ENCODE results near the gene NTN3.

NTN3 gene

GRCh38 chr16:2472885-2473445 is 1.9 kb downstream of the NTN3 start:
- H3K36me3 ChIP-seq (ENCODE audit: insufficient read depth, low read length), result no peaks in the 10 kb centered on the region
- H3K4me2 ChIP-seq (ENCODE audit: low read depth, low read length, poor library complexity, severe bottlenecking), result peak overlapping the region; percentile 92
- no peak for TF ChIP-seq CTCF (conservative IDR thresholded peaks at IDR 0.05; ENCODE audit: low read length)
- no peak for TF ChIP-seq EZH2phosphoT487 (IDR thresholded peaks at IDR 0.05; ENCODE audit: borderline replicate concordance)
- H3K4me1 ChIP-seq (ENCODE audit: insufficient read depth, low read length, poor library complexity, severe bottlenecking), result peaks cover 33% of the 10 kb centered on the region
- no peaks in the 10 kb centered on the region for H3K9me2 ChIP-seq (replicated peaks; ENCODE audit: low read depth, low read length)
- H3K9ac ChIP-seq (ENCODE audit: low read depth, low read length, poor library complexity, severe bottlenecking), result peak overlapping the region; percentile 61
- no peak overlapping the region for H2AFZ ChIP-seq (ENCODE audit: low read length)
- no peaks in the 10 kb centered on the region for H3K9me3 ChIP-seq (ENCODE audit: insufficient read depth, low read depth, low read length)
- no peaks in the 10 kb centered on the region for H3F3A ChIP-seq (ENCODE audit: low read depth)
- H3K4me3 ChIP-seq (ENCODE audit: low read length, poor library complexity, severe bottlenecking), result peak overlapping the region; percentile 85
- peaks cover 14% of the 10 kb centered on the region for H4K20me1 ChIP-seq (ENCODE audit: insufficient read depth, low read length, poor library complexity, severe bottlenecking)
- H3K79me2 ChIP-seq (ENCODE audit: insufficient read depth, low read length), result peaks cover 37% of the 10 kb centered on the region
- H3K27me3 ChIP-seq (ENCODE audit: insufficient read depth, low read length, poor library complexity, severe bottlenecking), result no peaks in the 10 kb centered on the region

- Histone ChIP-seq H3K9me3 (ENCODE audit: insufficient read depth, low read depth, low read length) (no peaks in the 10 kb centered on the region), H3K4me2 (ENCODE audit: low read depth, low read length, poor library complexity, severe bottlenecking) (peak overlapping the region; percentile 92), H2AFZ (ENCODE audit: low read length) (no peak overlapping the region), H3K79me2 (ENCODE audit: insufficient read depth, low read length) (peaks cover 42% of the 10 kb centered on the region), H3F3A (ENCODE audit: low read depth) (no peaks in the 10 kb centered on the region), H3K4me1 (ENCODE audit: insufficient read depth, low read length, poor library complexity, severe bottlenecking) (peaks cover 33% of the 10 kb centered on the region), H3K9me2 (replicated peaks; ENCODE audit: low read depth, low read length) (no peaks in the 10 kb centered on the region), H3K27me3 (ENCODE audit: insufficient read depth, low read length, poor library complexity, severe bottlenecking) (no peaks in the 10 kb centered on the region), H3K36me3 (ENCODE audit: insufficient read depth, low read length) (no peaks in the 10 kb centered on the region), H3K4me3 (ENCODE audit: low read length, poor library complexity, severe bottlenecking) (peak overlapping the region; percentile 85), H4K20me1 (ENCODE audit: insufficient read depth, low read length, poor library complexity, severe bottlenecking) (peaks cover 14% of the 10 kb centered on the region), H3K9ac (ENCODE audit: low read depth, low read length, poor library complexity, severe bottlenecking) (peak overlapping the region; percentile 61)
- TF ChIP-seq CTCF (conservative IDR thresholded peaks at IDR 0.05; ENCODE audit: low read length) (no peak), EZH2phosphoT487 (IDR thresholded peaks at IDR 0.05; ENCODE audit: borderline replicate concordance) (no peak)
These were observed 2.4 kb downstream of the NTN3 start for GRCh38 chr16:2473446-2473926.

DNA sequence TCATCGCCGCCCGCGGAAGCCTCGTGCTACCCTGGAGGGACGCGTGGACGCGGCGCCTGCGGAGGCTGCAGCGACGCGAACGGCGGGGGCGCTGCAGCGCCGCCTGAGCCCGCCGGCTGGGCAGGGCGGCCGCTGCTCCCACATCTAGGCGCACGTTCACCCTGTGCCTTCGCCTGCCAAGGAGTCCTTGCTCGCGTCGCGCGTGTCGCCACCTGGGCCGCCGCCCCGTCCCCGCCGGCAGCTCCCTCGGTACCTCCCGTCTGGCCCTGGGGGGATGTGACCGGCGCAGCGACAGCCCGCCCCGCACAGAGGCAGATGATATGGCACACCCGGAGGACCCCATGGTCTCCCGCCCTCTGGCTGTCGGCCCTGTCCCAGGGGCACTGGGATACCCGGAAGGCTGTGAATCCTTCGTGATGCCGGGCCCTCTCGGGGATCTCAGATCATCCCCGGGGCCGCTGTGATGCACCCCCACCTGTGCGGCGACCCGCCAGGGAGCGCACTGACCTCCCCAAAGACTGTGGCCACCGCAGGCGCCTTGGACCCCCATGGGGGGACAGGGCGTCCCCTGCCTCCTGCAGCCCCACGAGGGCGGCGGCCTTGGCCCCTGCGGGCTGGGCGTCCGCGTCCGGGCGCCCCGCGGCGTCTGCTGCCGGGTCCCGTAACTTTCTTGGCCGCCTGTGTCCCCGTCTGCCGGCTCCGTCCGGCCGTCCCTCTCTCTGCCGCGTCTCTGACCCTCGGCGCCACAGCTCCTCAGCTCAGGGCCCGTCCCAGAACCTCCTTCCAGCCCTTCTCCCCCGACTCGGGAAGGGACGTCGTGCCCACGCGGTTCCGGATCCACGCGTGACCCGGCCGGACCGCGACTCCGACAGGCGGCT is 3.1 kb downstream of the NTN3 start:
- no peaks in the 10 kb centered on the region for H3K36me3 ChIP-seq (ENCODE audit: insufficient read depth, low read length)
- H3K4me1 ChIP-seq (ENCODE audit: insufficient read depth, low read length, poor library complexity, severe bottlenecking), result peaks cover 30% of the 10 kb centered on the region
- TF ChIP-seq CTCF (conservative IDR thresholded peaks at IDR 0.05; ENCODE audit: low read length) (peak; percentile 0; the same call in 1 of the 2 replicates), EZH2phosphoT487 (IDR thresholded peaks at IDR 0.05; ENCODE audit: borderline replicate concordance) (no peak)

More for the DNA sequence above, 3.1 kb downstream of the NTN3 start:
- Histone ChIP-seq H3K79me2 (ENCODE audit: insufficient read depth, low read length) (peaks cover 47% of the 10 kb centered on the region), H3K27me3 (ENCODE audit: insufficient read depth, low read length, poor library complexity, severe bottlenecking) (no peaks in the 10 kb centered on the region), H4K20me1 (ENCODE audit: insufficient read depth, low read length, poor library complexity, severe bottlenecking) (peaks cover 14% of the 10 kb centered on the region), H3K9me3 (ENCODE audit: insufficient read depth, low read depth, low read length) (no peaks in the 10 kb centered on the region), H3K4me2 (ENCODE audit: low read depth, low read length, poor library complexity, severe bottlenecking) (peak overlapping the region; percentile 70), H3F3A (ENCODE audit: low read depth) (no peaks in the 10 kb centered on the region), H3K4me3 (ENCODE audit: low read length, poor library complexity, severe bottlenecking) (peak overlapping the region; percentile 85), H2AFZ (ENCODE audit: low read length) (no peak overlapping the region), H3K9me2 (replicated peaks; ENCODE audit: low read depth, low read length) (no peaks in the 10 kb centered on the region), H3K9ac (ENCODE audit: low read depth, low read length, poor library complexity, severe bottlenecking) (peak overlapping the region; percentile 98)

Measured in Loucy (cell line).